C4-2B (cell line): ENCODE measurements around the gene BEAN1.

ENCODE experiments used
- H3K27ac ChIP-seq: fragments of 450-650 bp; 2 replicates; pipeline ENCODE4 v1.5.1; 2017
- ZFX ChIP-seq: fragments of 450-650 bp; IDR thresholded peaks from 2 replicates; pipeline ENCODE4 v1.6.1; 2017
- TF ChIP-seq, protein P1 (sequence below): fragments of 450-650 bp; conservative IDR thresholded peaks from 2 replicates; pipeline ENCODE4 v1.5.1; 2017; ENCODE audit warnings: mild to moderate bottlenecking

The BEAN1 gene

GRCh38 chr16:66416136-66416535 lies 11.0 kb upstream of the BEAN1 start:
- no peak overlapping the region for H3K27ac ChIP-seq
- TF ChIP-seq, protein P1, sequence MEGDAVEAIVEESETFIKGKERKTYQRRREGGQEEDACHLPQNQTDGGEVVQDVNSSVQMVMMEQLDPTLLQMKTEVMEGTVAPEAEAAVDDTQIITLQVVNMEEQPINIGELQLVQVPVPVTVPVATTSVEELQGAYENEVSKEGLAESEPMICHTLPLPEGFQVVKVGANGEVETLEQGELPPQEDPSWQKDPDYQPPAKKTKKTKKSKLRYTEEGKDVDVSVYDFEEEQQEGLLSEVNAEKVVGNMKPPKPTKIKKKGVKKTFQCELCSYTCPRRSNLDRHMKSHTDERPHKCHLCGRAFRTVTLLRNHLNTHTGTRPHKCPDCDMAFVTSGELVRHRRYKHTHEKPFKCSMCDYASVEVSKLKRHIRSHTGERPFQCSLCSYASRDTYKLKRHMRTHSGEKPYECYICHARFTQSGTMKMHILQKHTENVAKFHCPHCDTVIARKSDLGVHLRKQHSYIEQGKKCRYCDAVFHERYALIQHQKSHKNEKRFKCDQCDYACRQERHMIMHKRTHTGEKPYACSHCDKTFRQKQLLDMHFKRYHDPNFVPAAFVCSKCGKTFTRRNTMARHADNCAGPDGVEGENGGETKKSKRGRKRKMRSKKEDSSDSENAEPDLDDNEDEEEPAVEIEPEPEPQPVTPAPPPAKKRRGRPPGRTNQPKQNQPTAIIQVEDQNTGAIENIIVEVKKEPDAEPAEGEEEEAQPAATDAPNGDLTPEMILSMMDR: no peak
- no peak for TF ChIP-seq ZFX

DNA sequence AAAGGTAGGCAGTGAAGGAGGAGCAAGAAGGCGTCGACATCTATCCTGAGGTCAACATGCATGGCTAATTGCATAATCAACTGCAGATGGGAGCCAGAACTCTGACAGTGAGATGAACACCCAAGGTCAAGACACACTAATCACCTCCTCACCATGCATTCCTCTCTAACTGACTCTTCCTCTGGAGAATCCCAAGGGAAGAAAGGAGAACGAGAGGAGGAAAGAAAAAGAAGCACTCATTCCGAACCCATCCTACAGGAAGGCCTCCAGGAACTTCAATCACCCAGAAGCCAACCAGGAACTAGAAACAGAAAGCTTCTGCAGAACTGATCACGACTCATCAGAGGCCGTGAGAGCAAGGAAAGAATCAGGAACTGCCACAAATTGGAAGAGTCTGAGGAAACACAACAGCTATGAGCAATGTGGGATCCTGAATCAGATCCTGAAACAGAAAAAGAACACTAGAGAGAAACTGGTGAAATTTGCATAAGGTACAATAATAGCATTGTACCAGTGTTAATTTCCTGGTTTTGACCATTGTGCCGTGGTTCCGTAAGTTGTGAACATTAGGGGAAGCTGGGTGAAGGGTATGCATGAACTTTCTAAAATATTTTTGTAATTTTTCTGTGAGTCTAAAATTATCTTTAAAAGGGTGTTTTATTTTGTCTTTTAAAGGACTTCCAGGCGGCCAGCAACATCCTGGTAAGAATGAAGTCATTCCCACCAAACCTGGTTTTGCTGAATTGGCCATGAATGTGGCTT lies 10.0 kb upstream of the BEAN1 start:
- no peak for TF ChIP-seq ZFX
- TF ChIP-seq, protein P1: no peak
- no peak overlapping the region for H3K27ac ChIP-seq

DNA sequence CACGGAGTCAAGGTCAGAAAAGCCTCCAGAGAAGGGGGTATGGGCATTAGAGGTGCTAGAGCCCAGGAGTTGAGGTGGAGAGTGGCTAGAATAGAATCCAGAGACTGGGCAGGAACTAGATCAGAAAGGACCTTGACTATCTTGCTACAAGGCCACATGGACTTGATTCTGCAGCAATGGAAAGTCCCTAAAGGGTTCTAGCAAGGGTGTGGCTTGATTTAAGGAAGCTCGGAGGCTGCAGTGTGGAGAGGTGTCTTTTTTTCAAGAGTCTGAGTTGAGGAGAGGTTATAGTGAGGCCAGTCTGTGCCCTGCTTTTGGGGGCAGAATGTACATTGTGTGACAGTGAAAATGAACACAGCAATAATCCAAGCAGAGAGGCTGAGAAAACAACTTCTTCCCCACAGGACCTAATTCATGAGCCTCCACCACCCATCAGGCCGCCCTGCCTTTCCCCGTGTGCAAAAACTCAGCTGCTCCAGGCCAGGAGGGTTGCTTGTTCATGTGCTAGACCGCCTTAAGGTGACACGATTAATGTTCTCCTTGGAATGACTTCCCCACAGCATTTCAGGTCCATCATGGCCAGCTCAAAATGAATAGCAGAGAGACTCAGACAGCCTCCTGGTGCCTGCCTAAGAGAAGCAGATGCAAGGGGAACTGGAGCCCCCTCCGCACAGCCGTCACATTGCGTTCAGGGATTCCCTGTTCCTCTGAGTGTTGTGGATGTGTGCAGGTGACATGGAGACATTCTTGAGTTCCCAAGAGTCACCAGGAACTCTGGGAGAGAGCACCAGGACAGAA lies 8.7 kb upstream of the BEAN1 start:
- TF ChIP-seq, protein P1: no peak
- TF ChIP-seq ZFX: no peak
- H3K27ac ChIP-seq: no peak overlapping the region

- no peak for TF ChIP-seq ZFX
- TF ChIP-seq, protein P1: no peak; the same call in 1 of the 2 replicates
- H3K27ac ChIP-seq: no peak overlapping the region
These were observed 7.6 kb upstream of the BEAN1 start for GRCh38 chr16:66419527-66419926.

DNA sequence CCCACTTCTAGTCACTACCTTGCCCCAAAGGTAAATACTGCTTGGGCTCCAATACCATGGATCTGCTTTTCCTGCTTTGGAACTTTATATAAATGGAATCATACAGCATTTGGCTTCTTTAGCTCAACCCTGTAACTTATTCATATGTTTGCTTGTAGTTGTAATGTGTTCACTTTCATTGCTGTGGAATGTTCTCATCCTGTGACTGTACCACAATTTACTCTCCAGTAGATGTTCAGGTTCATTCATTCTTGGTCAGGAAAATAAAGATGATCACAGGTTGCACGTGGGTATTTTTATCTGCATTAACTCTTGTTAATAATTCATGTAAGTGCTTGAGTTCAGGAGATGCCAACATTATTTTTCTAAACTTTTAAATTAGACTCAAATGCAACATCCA lies 6.7 kb upstream of the BEAN1 start:
- TF ChIP-seq ZFX: no peak
- TF ChIP-seq, protein P1: no peak
- no peak overlapping the region for H3K27ac ChIP-seq

DNA sequence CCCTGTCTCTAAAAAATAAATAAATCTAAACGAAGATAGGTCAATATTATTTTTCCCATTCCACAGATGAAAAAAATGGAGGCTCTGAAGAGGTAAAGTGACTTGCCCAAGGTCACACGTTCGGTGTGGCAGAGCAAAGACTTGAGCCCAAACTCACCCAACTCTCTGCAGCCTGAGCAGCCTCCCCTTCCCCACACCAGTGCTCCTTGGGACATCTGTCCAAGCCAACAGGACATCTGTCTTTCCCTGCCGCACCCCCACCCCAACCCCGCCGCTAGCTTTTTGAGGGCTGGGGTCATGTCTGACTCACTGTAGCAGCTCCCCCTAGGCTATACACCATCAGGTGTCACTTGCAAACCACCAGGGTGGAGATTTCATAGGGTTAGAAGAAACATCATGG lies 5.2 kb upstream of the BEAN1 start:
- no peak overlapping the region for H3K27ac ChIP-seq
- TF ChIP-seq ZFX: no peak
- TF ChIP-seq, protein P1: no peak

DNA sequence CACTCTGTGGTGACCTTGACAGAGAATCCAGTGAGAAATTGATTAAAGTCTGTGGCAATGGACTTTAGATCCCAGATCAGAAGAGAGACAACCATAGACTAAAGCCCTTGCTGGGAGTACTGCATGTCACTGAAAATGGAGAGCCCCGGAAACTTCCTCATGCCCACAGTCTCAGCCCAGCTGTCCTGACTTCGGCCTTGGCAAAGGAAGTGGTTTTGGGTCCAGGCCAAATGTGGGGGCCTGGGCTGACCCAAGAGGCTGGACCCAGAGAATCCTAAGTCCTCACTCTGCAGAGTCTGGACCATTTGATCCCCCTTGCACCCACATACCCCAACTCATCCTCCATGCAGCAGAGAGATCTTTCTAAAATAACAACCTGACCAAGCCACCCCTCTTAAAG lies 4.7 kb upstream of the BEAN1 start:
- TF ChIP-seq ZFX: no peak
- TF ChIP-seq, protein P1: no peak
- H3K27ac ChIP-seq: no peak overlapping the region
